SK-N-SH treated with all-trans-retinoic acid at 6 μM for 48 hours (cell line): ENCODE data around the gene CCDC102A.
"Not testable (repeated sequence)": the region's sequence is repeated elsewhere in the genome, so short reads cannot be mapped to it uniquely, and the experiment has no call there.

Experiments used
- ATAC-seq: fragments of 200-7000 bp; cut with Tn5 transposase; 3 replicates; pipeline ENCODE4 v1.9.1; 2020; ENCODE audit warnings: mild to moderate bottlenecking, moderate library complexity
- ARNTL ChIP-seq: fragments of 450-650 bp; formaldehyde crosslinking; IDR thresholded peaks from 2 replicates; pipeline ENCODE4 v1.5.0; 2020; ENCODE audit warnings: low read depth, mild to moderate bottlenecking, moderate library complexity, borderline replicate concordance
- BACH2 ChIP-seq: fragments of 250-450 bp; sonication (Bioruptor Pico); IDR thresholded peaks from 2 replicates; pipeline ENCODE4 v1.9.0; 2021; ENCODE audit warnings: mild to moderate bottlenecking, borderline replicate concordance
- CSDC2 ChIP-seq: fragments of 250-450 bp; sonication (Bioruptor Pico); IDR thresholded peaks from 2 replicates; pipeline ENCODE4 v1.5.0; 2020; ENCODE audit warnings: mild to moderate bottlenecking, moderate library complexity
- CSRNP3 ChIP-seq: fragments of 250-450 bp; sonication (Bioruptor Pico); IDR thresholded peaks from 2 replicates; pipeline ENCODE4 v1.5.1; 2021; ENCODE audit warnings: mild to moderate bottlenecking, moderate library complexity
- ESRRG ChIP-seq: fragments of 250-450 bp; sonication (Bioruptor Pico); IDR thresholded peaks from 2 replicates; pipeline ENCODE4 v1.6.1; 2021; ENCODE audit warnings: mild to moderate bottlenecking
- GLIS3 ChIP-seq: fragments of 250-450 bp; sonication (Bioruptor Pico); IDR thresholded peaks from 2 replicates; pipeline ENCODE4 v1.5.0; 2020; ENCODE audit warnings: mild to moderate bottlenecking, moderate library complexity
- ISL1 ChIP-seq: fragments of 250-450 bp; sonication (Bioruptor Pico); IDR thresholded peaks from 2 replicates; pipeline ENCODE4 v2.1.2; 2022; ENCODE audit warnings: mild to moderate bottlenecking, moderate library complexity
- OSR1 ChIP-seq: fragments of 250-450 bp; sonication (Bioruptor Pico); IDR thresholded peaks from 2 replicates; pipeline ENCODE4 v1.8.0; 2022; ENCODE audit warnings: moderate library complexity, mild to moderate bottlenecking, inconsistent platforms
- PATZ1 ChIP-seq: fragments of 250-450 bp; sonication (Bioruptor Pico); IDR thresholded peaks from 2 replicates; pipeline ENCODE4 v1.8.0; 2020; ENCODE audit warnings: mild to moderate bottlenecking, moderate library complexity, borderline replicate concordance
- POU6F1 ChIP-seq: fragments of 250-450 bp; sonication (Bioruptor Pico); IDR thresholded peaks from 2 replicates; pipeline ENCODE4 v1.8.0; 2021; ENCODE audit warnings: low read depth, mild to moderate bottlenecking, moderate library complexity, borderline replicate concordance
- PPARA ChIP-seq: fragments of 250-450 bp; sonication (Bioruptor Pico); IDR thresholded peaks from 2 replicates; pipeline ENCODE4 v1.5.0; 2020; ENCODE audit warnings: mild to moderate bottlenecking, borderline replicate concordance
- RARB ChIP-seq: fragments of 250-450 bp; sonication (Bioruptor Pico); IDR thresholded peaks from 2 replicates; pipeline ENCODE4 v1.8.0; 2021; ENCODE audit warnings: mild to moderate bottlenecking, moderate library complexity
- TCF4 ChIP-seq: fragments of 250-450 bp; sonication (Bioruptor Pico); IDR thresholded peaks from 2 replicates; pipeline ENCODE4 v1.8.0; 2021; ENCODE audit warnings: mild to moderate bottlenecking, moderate library complexity, borderline replicate concordance
- TOX ChIP-seq: fragments of 250-450 bp; sonication (Bioruptor Pico); IDR thresholded peaks from 2 replicates; pipeline ENCODE4 v1.8.0; 2021; ENCODE audit warnings: mild to moderate bottlenecking, moderate library complexity, borderline replicate concordance
- TSHZ2 ChIP-seq: fragments of 250-450 bp; sonication (Bioruptor Pico); IDR thresholded peaks from 2 replicates; pipeline ENCODE4 v1.5.0; 2020; ENCODE audit warnings: mild to moderate bottlenecking, moderate library complexity
- ZC3H10 ChIP-seq: fragments of 250-450 bp; sonication (Bioruptor Pico); IDR thresholded peaks from 2 replicates; pipeline ENCODE4 v1.5.1; 2021; ENCODE audit warnings: mild to moderate bottlenecking, moderate library complexity
- ZFP3 ChIP-seq: fragments of 250-450 bp; sonication (Bioruptor Pico); IDR thresholded peaks from 2 replicates; pipeline ENCODE4 v1.5.0; 2020; ENCODE audit warnings: mild to moderate bottlenecking, moderate library complexity
- ZFP30 ChIP-seq: fragments of 450-650 bp; formaldehyde crosslinking; IDR thresholded peaks from 2 replicates; pipeline ENCODE4 v1.5.0; 2022; ENCODE audit warnings: mild to moderate bottlenecking, moderate library complexity
- ZNF70 ChIP-seq: fragments of 450-650 bp; formaldehyde crosslinking; IDR thresholded peaks from 2 replicates; pipeline ENCODE4 v1.5.0; 2020; ENCODE audit warnings: mild to moderate bottlenecking, moderate library complexity
- ZNF8 ChIP-seq: fragments of 450-650 bp; formaldehyde crosslinking; IDR thresholded peaks from 2 replicates; pipeline ENCODE4 v1.5.0; 2020; ENCODE audit warnings: mild to moderate bottlenecking, moderate library complexity

Gene CCDC102A

GRCh38 chr16:57569306-57569946, 33.1 kb upstream of the CCDC102A start (continued):
- TF ChIP-seq TSHZ2 (CRISPR knock-in tag) (no peak), ISL1 (CRISPR knock-in tag) (no peak), ZNF8 (CRISPR knock-in tag) (no peak), POU6F1 (CRISPR knock-in tag) (no peak)

- ATAC-seq: not testable (repeated sequence)
Observed at GRCh38 chr16:57568772-57569171, 32.4 kb upstream of the CCDC102A start.

- no peak for ATAC-seq
- TF ChIP-seq ZC3H10 (CRISPR knock-in tag): no peak
- TF ChIP-seq ZNF70: no peak
- TF ChIP-seq ZNF8 (CRISPR knock-in tag): no peak
- TF ChIP-seq BACH2 (CRISPR knock-in tag): no peak
- TF ChIP-seq ARNTL (CRISPR knock-in tag): no peak
- no peak for TF ChIP-seq ISL1 (CRISPR knock-in tag)
- TF ChIP-seq TCF4 (CRISPR knock-in tag): no peak
- TF ChIP-seq CSRNP3 (CRISPR knock-in tag): no peak
- no peak for TF ChIP-seq PPARA
- TF ChIP-seq CSDC2: no peak
- TF ChIP-seq POU6F1 (CRISPR knock-in tag): no peak
- no peak for TF ChIP-seq OSR1 (CRISPR knock-in tag)
- no peak for TF ChIP-seq TOX
Observed at GRCh38 chr16:57568173-57568678, 31.9 kb upstream of the CCDC102A start.

- TF ChIP-seq ZFP3 (CRISPR knock-in tag) (no peak), PATZ1 (CRISPR knock-in tag) (no peak), OSR1 (CRISPR knock-in tag) (no peak), TSHZ2 (CRISPR knock-in tag) (no peak), CSRNP3 (CRISPR knock-in tag) (no peak), TCF4 (CRISPR knock-in tag) (no peak), RARB (CRISPR knock-in tag) (no peak), GLIS3 (no peak), ISL1 (CRISPR knock-in tag) (no peak), ZFP30 (CRISPR knock-in tag) (no peak), TOX (no peak), ESRRG (CRISPR knock-in tag) (no peak), PPARA (no peak)
- TF ChIP-seq, all 23 proteins: peak for 0
- ATAC-seq: no peak
Observed at GRCh38 chr16:57567691-57568090, 31.3 kb upstream of the CCDC102A start.
